ENCODE measurements around the gene CIRBP. TPM values are rescaled to one million over a fixed set of nuclear protein-coding genes. Genes with fewer than 3 reads are reported as not detected.

Gene CIRBP
- total and polyA plus RNA-seq, 9 of the 15 experiments (the other 6 are each of a cell fraction or from before 2014, with no cell fraction given): 20.5 to 327 (median 176) TPM

DNA sequence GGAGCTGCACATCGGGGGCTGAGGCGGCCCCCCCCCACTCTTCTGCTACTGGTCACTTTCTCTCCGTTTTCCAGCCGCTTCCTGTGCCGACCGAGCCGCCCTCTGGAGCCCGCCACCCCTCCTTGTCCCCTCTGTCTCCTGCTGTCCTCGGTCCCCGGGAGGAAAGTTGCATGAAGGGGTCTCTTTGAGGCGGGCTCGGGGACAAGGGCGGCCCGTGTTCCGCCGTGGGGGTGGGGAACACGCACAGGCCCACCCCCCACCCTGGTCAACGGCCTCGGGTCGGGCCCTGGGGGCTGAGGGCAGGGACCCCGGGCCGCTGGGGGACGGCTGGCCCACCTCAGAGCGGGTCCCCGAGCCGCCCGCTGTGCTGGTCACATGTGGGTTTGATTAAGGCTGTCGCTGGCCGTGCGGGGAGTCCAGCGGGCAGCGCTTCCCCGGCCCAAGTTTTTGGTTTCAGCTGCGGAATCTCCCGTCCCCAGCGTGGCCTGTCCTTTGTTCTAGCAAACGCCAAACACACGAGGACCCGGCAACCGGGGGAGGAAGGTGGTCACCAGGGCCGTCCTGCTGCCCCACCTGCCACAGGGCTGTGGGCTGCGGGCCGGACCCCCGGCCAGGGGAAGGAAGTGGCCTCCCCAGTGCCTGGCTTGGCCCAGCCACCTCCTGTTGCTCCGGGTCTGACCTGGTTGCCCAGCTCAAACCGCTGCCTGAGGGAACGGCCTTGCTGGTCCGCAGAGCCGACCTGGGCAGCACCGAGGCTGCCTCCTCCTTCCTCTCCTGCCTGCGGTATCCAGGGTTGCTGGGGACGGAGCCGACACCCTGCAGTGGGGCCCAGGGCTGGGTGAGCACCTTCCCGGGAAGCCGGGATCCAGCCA is 18.5 kb downstream of the CIRBP start (continued):
- TF ChIP-seq, protein P1, sequence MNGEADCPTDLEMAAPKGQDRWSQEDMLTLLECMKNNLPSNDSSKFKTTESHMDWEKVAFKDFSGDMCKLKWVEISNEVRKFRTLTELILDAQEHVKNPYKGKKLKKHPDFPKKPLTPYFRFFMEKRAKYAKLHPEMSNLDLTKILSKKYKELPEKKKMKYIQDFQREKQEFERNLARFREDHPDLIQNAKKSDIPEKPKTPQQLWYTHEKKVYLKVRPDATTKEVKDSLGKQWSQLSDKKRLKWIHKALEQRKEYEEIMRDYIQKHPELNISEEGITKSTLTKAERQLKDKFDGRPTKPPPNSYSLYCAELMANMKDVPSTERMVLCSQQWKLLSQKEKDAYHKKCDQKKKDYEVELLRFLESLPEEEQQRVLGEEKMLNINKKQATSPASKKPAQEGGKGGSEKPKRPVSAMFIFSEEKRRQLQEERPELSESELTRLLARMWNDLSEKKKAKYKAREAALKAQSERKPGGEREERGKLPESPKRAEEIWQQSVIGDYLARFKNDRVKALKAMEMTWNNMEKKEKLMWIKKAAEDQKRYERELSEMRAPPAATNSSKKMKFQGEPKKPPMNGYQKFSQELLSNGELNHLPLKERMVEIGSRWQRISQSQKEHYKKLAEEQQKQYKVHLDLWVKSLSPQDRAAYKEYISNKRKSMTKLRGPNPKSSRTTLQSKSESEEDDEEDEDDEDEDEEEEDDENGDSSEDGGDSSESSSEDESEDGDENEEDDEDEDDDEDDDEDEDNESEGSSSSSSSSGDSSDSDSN (IDR thresholded peaks at IDR 0.05; ENCODE audit: borderline replicate concordance in 1 of 2, low read depth in 2 of 2, low read length in 2 of 2): 0 out of 4 replicates have a peak, but pooled peaks of 1 of the 2 experiments have one; percentile 11
- TF ChIP-seq PCBP1 (IDR thresholded peaks at IDR 0.05; ENCODE audit: low read depth, low read length, poor library complexity, severe bottlenecking) (peak; percentile 34), ZHX1 (conservative IDR thresholded peaks at IDR 0.05; ENCODE audit: low read length) (no peak), FOXM1 (IDR thresholded peaks at IDR 0.05; ENCODE audit: low read depth) (no peak), FOXM1 (CRISPR knock-in tag; IDR thresholded peaks at IDR 0.05; ENCODE audit: low read depth) (no peak), FOXA1 (IDR thresholded peaks at IDR 0.05; ENCODE audit: borderline replicate concordance) (no peak), RBFOX2 (IDR thresholded peaks at IDR 0.05; ENCODE audit: low read depth, low read length) (0 out of 2 replicates have a peak, but pooled peaks have one; percentile 5), DDX20 (tag; IDR thresholded peaks at IDR 0.05; ENCODE audit: low read depth) (no peak), CBX1 (IDR thresholded peaks at IDR 0.05; ENCODE audit: low read depth) (no peak), TEAD2 (tag; IDR thresholded peaks at IDR 0.05) (no peak), ZNF263 (CRISPR knock-in tag; IDR thresholded peaks at IDR 0.05; ENCODE audit: borderline replicate concordance) (0 out of 2 replicates have a peak, but pooled peaks have one; percentile 5)
- TF ChIP-seq, protein P2, sequence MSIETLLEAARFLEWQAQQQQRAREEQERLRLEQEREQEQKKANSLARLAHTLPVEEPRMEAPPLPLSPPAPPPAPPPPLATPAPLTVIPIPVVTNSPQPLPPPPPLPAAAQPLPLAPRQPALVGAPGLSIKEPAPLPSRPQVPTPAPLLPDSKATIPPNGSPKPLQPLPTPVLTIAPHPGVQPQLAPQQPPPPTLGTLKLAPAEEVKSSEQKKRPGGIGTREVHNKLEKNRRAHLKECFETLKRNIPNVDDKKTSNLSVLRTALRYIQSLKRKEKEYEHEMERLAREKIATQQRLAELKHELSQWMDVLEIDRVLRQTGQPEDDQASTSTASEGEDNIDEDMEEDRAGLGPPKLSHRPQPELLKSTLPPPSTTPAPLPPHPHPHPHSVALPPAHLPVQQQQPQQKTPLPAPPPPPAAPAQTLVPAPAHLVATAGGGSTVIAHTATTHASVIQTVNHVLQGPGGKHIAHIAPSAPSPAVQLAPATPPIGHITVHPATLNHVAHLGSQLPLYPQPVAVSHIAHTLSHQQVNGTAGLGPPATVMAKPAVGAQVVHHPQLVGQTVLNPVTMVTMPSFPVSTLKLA (conservative IDR thresholded peaks at IDR 0.05): no peak

Measured in K562 (cell line).